Superior temporal gyrus (tissue), 1 donor: Measurements from ENCODE around the gene MAP6.

Experiments
- DNase-seq: peaks from one replicate; pipeline ENCODE4 v3.0.0-alpha.2; 2016; ENCODE audit errors: extremely low spot score

The MAP6 gene

DNA sequence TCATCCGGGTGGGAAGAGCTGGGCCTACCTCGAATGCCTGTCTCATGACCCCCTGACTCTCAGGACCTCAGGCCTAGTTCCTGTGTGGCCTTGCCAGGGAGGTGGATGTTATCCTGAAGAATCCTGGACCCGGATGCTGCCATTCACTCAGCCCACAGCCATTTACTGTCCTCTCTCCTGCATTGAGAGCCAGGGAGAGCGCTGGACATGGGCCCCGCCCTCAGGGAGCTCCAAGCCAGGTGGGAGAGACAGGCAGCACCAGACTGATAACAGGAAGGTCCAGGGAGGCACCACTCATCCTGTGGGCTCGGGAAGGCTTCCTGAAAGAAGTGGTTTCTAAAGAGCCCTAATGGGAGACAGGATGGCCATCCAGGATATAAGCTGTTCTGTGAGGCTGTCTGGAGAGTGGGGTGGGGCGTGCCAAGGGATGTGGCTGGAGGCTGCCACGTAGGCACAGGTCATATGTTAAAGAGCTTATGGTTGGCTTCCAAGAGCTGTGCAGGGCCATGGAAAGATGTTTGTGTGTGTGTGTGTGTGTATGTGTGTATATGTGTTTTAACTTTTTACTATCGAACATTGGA, 98.2 kb downstream of the MAP6 start:
- no peak for DNase-seq

DNA sequence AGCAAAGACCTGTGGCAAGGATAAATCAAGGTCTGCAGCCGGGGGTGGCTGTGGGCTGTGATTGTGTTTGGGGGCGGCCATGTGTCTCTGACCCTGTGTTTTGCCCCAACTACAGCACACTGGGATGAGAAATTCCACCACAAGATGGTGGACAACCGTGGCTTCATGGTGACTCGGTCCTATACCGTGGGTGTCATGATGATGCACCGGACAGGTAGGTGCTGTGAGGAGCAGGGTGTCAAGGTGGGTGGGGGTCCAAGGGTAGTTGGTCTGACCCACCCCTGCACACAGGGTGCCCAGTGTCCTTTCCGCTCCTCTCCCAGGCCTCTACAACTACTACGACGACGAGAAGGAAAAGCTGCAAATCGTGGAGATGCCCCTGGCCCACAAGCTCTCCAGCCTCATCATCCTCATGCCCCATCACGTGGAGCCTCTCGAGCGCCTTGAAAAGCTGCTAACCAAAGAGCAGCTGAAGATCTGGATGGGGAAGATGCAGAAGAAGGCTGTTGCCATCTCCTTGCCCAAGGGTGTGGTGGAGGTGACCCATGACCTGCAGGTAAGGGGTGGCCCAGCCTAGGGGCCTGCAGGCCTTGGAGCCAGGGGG, 100.1 kb downstream of the MAP6 start:
- no peak for DNase-seq

DNA sequence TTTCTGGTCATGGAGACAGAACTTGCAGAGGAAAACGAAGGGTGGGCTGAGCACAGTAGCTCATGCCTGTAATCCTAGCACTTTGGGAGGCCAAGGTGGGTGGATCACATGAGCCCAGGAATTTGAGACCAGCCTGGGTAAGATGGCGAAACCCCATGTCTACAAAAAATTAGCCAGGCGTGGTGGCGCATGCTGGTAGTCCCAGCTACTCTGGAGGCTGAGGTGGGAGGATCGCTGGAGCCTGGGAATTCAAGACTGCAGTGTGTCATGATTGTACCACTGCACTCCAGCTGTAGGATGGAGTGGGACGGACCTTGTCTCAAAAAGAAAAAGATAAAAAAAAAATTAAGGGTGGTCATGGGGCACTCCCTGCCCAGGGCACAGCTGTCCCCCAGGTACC, 100.9 kb downstream of the MAP6 start:
- DNase-seq = no peak

DNA sequence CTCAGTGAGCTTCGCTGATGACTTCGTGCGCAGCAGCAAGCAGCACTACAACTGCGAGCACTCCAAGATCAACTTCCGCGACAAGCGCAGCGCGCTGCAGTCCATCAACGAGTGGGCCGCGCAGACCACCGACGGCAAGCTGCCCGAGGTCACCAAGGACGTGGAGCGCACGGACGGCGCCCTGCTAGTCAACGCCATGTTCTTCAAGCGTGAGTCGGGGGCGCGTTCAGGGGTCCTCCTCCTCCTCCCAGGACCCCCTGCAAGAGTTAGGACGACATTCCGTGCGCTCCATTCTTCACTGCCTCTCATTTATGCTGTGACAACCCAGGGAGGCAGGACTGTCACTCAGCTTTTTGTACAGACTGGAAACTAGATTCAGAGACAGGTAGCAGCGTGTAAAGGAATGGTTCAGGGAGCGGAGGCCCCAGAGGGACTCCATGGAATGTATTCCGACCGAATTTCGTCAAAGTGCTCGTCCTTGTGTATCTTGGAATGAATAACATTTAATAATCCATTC, 102.0 kb downstream of the MAP6 start:
- DNase-seq = no peak

DNA sequence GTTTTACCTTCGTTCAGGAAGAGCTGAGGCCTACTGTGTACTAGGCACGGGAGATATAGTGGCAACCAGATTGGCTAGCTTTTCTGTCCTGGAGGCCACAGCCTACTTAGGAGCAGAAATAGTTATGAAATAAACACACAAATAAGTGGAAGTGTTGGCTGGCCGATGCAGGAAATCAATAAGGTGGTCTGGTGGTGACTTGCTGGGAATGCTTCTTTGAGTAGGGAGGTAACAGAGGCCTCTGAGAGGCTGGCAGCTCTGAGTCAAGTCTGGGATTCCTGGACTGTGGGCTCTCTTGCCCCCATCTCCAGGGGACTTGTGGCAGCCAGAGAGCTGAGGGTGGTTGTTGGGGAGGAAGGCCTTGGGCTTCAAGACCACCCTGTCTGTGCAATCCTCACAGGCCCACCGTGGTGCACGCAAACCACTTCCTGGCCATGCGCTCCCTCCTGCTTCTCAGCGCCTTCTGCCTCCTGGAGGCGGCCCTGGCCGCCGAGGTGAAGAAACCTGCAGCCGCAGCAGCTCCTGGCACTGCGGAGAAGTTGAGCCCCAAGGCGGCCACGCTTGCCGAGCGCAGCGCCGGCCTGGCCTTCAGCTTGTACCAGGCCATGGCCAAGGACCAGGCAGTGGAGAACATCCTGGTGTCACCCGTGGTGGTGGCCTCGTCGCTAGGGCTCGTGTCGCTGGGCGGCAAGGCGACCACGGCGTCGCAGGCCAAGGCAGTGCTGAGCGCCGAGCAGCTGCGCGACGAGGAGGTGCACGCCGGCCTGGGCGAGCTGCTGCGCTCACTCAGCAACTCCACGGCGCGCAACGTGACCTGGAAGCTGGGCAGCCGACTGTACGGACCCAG, 102.7 kb downstream of the MAP6 start:
- no peak for DNase-seq

DNA sequence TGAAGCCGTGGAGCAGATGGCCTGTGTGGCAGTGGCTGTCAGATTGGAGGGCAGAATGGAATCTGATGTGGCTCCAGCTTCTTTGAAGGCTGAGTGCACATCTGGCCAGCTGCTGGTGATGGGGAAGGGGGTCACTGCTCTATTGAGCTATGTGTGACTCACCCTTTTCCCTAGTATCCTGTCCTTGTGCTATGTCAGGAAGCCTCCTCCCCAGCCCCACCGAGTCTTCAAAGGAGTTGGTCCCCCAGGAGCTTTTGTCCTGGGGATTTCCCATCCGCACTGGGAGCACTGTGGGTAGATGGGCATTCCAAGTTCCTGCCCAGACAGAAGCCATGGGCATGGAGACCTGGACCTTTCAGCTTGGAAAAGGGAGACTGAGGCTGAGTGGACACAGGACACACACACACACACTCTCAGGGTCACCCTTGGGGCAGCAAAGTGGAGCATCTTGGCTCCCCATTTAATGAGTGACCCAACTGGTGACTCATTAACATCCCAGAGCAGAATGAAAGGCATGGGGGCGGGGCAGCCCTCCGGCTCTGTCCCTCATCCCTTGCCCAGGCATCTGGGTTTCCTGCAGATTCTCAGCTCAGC, 103.5 kb downstream of the MAP6 start:
- no peak for DNase-seq

DNA sequence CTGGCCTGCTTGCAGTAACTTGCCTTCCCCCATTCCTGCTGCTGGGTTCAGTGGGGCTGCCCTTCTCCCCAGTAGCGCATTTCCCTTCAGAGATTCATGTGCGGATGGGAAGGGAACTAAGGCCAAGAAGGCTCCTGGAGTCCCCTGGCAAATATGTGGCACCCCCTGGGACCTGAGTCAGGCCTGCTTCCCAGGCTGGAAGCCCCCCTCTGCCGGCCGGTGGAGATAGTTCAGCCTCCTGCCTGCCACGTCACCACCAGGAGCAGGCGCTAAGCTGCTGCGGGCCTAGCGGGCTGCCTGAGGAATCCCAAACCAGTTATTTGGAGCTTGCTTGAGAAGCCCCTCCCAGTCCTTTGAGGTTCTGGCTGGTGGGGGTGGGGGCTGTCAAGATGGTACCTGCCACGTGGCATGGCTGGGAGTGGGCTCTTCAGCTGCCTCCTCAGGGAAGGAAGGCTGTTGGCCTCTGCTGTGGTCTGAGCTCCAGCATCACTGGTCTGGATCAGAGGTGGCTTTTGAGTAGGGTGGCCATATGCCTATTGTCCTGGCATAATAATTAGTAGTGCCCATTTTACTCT, 104.8 kb downstream of the MAP6 start:
- DNase-seq = no peak

DNA sequence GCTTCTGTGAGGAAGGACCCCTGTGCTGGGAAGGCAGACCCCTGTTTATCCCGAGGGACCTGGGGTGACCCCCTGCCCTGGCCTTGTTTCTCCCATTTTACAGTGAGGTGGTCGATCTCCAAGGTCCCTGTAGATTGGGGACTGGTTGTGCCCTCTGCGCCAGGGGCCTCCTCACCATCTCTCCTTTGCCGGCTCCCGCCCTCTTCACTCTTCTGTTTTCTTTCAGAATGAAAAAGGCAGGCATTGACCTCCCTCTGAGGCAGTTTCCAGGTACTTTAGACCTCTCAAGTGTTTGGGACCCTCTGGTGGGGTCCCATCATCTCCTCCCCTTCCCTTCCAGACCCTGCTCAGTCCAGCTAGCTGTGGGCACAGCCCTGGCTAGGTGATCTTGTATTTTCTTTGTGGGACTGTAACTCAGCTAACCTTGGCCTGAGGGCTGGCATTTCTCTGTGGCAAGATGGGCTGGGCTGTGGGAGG, 105.3 kb downstream of the MAP6 start:
- DNase-seq = no peak

DNA sequence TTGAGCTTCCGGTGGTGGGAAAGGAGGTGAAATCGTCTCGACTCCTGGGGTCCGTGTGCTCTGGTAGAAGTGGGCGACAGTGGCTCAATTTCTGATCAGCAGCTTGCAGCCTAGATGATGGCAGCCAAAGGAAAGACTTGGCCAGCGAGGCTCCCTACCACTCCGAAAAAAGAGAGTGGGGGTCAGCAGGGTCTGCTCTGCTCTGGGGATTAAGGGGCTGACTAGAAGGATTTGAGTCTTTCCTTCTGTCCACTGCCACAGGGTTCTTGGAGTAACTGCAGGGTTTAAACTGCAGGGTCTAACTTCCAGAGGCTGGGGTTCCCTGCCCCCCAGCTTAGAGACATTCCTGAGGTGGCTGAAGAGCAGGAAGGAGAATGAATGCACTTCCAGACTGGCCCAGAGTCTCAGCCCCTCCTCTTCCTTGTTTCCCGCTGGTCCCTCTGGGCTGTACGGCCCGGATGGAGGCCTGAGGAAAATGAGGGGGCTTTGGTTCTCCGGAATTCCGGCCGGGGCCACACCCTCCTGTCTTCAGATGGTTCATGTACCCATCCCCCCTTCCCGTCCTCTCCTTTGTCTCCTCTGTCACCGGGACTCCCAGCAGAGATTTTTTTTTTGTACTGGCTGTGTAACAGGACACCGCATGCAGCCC, 105.9 kb downstream of the MAP6 start:
- no peak for DNase-seq

DNA sequence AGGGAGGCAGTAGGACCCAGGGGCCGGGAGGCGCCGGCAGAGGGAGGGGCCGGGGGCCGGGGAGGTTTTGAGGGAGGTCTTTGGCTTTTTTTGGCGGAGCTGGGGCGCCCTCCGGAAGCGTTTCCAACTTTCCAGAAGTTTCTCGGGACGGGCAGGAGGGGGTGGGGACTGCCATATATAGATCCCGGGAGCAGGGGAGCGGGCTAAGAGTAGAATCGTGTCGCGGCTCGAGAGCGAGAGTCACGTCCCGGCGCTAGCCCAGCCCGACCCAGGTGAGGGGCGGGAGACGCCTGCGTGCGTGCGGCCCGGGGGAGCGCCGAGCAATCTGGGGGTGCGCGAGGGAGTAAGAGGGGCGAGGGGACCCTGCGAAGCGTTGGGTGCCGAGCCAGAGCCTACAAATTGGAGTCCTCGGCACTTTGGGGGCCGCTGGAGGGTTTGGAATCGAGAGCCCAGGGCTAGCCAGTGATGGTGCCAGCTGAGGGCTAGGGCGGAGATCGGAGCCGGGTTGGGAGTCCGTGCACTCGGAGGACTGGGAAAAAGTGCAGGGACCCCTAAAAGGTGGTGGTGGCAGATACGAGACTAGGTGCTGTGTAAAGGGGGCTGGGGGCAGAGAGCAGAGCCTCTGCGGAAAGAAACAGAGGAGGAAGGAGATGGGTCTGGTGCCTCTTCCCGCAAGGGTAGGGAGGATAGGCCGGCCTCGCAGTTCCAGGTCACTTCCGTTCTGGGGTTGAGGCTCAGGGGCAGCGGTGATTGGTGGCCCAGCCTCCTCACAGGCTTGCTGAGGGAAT, 106.6 kb downstream of the MAP6 start, which contains the start of gene SERPINH1:
SERPINH1 (plus strand) TSS at position 206 of the 788 bp plus-strand sequence. CDS start 4,097 bp downstream, outside the sequence.
- DNase-seq = peak; percentile 70

DNA sequence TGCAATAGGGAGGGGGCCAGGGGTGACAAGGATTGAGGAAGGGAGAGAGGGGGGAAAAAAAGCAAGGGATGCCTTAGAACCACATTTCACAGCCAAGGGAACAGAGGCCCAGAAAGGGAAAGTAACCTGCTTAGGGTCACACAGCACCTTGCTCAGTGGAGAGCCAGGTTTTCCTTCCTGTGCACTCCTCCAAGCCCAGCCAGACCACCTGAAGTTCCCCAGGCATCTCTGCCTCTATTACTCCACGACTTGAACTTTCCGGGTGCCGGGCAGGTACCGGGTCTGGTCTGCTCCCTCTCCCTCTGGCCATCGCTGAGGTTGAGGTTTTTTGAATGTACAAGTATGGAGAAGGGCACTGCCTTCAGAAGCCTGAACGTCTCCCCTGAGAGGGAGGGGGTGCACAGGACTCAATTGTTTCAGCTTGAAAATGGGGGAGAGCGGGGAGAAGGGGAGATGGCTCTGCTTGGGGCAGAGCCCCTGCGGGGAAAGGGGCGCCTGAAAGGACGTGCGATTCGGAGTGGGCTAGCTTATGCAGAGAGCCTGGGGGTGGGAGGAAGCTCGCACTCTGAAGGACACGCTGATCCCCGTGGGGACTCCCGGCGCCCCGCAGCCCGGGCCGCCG, 107.3 kb downstream of the MAP6 start:
- no peak for DNase-seq

DNA sequence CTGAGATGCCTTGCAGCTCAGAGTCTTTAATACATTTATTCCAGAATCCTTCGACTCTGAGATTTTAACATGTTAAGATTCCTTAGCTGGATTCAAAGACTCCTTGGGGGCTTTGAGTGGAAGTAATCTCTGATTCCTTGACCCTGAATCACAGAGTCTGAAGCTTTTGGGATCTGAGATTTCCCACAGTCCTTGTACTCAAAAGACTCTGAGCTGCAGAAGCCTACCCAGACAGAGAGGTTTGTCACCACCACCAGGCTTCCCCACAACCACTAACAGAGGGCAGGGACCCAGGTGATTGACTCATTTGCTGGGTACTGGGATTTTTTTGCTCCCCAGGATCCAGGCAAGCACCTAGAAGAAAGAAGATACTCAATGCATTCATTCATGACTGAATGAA, 108.2 kb downstream of the MAP6 start:
- no peak for DNase-seq

DNA sequence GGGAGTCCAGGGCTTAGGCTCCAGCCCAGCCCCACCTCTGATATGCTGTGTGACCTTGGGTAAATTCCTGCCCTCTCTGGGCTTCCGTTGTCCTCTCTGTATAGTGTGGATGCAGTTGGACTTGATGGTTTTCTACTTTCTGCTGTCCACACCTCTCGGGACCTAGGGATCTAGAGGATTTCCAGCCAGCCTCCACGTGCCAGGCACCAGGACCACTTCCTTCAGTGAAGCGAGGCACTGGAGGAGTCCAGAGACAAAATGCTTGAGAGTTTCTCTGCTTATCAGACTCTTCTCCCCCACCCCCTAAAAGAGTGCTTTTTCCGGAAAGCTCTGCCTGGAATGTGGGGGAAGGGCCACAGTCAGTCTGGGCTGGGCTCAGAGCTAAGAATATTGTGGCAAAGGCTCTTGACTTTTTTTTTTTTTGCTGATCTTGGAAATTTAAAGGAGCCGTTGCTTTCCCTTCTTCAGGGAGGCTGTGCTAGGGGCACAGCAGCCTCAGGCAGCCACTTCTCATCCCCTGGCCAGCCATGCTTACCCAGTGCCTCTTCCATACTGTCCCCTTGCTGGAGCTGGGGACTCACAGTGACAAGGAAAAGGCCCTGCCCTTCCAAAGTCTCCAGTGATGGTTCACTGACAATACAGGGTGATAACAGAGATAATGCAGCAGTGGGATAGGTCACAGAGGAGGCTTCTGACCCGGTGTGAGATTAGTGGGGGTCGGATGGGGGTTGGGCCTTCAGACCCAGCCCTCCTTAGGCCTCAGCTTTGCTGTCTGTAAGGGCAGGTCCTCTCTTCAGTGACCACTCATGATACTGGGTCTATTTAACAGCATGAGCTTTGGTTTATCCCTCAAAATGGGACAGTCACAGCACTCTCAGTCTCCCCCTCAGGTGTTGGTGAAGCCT, 109.6 kb downstream of the MAP6 start:
- no peak for DNase-seq

DNA sequence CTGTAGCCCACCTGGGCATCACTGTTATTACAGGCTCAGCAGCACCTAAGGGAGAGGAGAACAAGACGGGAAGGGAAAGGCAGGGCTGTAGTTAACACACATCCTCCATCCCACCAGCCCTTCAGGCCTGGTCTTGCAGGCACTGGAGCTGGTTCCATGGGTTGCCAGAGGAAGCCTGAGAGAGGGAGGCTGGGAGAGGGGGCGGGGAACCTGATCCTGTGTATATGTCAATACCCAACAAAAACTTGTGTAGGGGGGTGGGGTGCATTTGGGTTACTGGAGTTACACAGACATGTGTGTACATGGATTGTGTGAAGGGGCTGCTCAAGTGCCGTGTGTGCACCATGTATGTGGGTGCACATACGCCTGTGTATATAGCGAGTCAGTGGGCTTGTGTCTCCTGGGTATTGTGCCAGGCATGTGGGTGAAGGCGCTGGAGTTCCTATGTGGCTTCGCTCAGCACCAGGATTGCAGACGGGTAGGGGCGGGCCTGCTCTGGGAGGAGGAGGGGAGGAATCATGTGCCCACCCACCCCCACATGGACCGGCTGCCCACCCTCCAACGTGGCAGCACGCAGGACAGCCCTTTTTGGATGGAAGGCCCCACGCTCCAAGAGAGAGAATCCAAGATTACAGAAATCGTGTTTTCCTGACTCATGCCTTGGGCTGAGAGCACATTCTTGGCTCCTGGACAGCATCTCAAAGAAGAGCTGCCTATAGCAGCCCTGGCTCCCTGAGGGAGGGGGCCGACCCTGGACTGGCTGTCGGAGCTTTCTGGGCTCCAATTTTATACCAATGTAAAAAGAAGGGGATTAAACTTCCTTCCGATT, 111.0 kb downstream of the MAP6 start:
- DNase-seq = no peak

DNA sequence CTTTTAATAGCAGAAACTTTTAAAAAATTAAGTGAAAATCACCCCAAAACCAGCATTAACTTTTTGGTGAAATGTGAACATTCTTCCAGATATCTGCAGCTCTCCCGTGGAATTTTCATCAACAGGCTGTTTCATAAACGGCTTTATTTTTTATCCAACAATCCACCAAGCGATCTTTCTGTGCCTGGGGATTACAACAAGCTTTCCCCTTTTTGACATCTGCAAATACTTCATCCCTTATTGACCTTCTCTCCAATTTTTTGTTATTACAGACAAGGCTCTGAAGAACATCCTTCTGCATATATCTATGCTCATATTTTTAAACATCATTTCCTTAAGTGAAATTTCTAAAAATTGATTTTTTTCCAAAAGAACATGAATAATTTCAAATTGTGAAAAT, 112.6 kb downstream of the MAP6 start:
- no peak for DNase-seq

DNA sequence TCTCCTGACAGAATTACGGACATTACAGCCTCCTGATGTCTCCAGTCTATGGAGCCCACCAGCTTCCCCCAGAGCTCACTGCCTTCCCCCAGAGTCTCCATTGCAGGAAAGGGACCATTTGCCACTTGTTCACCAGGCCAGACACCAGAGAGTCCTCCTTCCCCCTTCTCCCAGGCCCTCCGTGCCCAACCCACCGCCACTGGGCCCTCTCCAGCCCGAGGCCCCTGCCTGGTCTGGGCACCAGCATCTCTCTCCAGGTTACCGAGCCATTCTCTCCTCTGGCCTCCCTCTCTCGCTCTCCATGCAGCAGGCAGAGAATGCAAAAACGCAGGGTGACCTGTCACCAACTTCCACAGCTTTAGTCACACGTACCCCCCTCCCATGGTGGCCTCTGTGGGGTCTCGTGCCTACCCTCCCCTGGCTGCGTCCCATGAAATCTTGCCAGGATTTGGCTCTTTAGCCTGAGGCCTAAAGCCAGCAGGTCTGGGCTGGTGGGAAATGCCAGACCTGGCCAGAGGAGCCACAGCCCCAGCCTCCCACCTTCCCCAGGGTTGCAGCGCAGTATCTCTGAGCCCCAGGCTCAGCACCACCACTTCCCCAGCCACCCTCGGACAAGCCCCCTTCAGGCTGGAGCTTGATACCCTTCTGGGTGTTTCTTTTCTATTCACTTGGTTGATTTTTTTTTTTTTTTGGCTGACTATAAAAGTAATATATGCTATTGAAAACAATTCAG, 113.6 kb downstream of the MAP6 start:
- no peak for DNase-seq

DNA sequence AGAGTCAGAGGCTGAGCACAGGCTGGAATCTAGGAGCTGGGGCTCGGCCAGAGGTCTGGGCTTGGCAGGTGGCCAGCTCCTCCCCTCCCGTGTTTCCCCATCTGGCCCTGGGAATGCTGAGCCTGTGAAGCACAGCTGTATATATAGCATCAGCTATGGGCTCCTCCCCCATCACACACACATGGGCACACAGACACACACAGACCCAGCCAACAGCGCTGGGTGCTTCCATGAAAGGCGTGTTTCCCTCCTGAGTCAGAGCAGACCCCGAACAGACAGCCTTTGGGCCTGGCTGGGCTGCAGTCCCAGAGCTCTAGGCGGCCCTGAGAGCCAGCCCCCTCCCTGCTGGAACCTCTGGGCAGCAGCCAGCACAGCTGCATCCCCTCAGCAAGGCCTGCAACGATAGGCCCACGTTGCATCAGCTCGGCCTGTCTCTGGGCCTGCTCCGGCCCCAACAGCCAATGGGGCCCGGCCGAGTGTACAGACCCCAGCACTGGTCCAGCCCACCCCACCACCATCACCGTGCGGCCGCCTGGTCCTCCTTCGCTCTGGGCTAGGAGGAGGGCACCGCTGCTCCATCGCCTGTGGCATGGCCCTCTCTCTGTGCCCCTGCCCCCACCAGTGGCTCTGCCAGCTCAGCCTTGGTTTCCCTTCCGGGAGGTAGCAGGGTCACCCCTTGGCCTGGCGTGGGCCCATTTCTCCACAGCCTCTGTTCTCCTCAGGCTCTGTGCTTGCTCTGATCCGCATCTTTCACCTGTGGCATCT, 114.4 kb downstream of the MAP6 start:
- DNase-seq = peak; percentile 96
